Gastrocnemius medialis (tissue), 4 donors: ENCODE data around the gene PPP2R3B. TPM values are rescaled to one million over a fixed set of nuclear protein-coding genes. Genes with fewer than 3 reads are reported as not detected.

Experiments used
- ATAC-seq, 2 donors: fragments of 150-250 bp; one replicate each; pipeline ENCODE4 v1.9.1; 2016
- DNase-seq, 2 donors: peaks; one replicate each; pipeline ENCODE4 v3.0.0-alpha.2; 2019
- H3K27ac ChIP-seq, 4 donors: fragments of 200-600 bp; sonication (generic); 1 replicate in 1 of 4; 2 replicates in 3 of 4; pipeline ENCODE4 v1.5.1; 2016 to 2018; ENCODE audit warnings: mild to moderate bottlenecking in 2 of 4, moderate library complexity in 1 of 4
- H3K27me3 ChIP-seq, 3 donors: fragments of 200-600 bp; sonication (generic) in 2 of 3; 1 replicate in 1 of 3; 2 replicates in 2 of 3; pipeline versions ENCODE4 v1.5.1 to v1.6.0; 2016 to 2019; ENCODE audit warnings: mild to moderate bottlenecking in 1 of 3, moderate library complexity in 1 of 3
- H3K36me3 ChIP-seq, 2 donors: fragments of 200-600 bp; sonication (generic) in 1 of 2; one replicate each; pipeline ENCODE4 v1.5.1; 2017 to 2018
- H3K4me1 ChIP-seq, 2 donors: fragments of 200-600 bp; sonication (generic) in 1 of 2; one replicate each; pipeline ENCODE4 v1.5.1; 2016 to 2017; ENCODE audit warnings: mild to moderate bottlenecking in 2 of 2
- H3K4me3 ChIP-seq, 4 donors: fragments of 200-600 bp; sonication (generic) in 3 of 4; 1 replicate in 1 of 4; 2 replicates in 3 of 4; pipeline ENCODE4 v1.5.1; 2016 to 2019; ENCODE audit warnings: mild to moderate bottlenecking in 2 of 4
- H3K9me3 ChIP-seq, 3 donors: fragments of 200-600 bp; sonication (generic) in 2 of 3; 1 replicate in 1 of 3; 2 replicates in 2 of 3; pipeline ENCODE4 v1.5.1; 2016 to 2019
- POLR2A ChIP-seq, 2 donors: fragments of 450-650 bp; IDR thresholded peaks; one replicate each; pipeline ENCODE4 v1.6.1; 2017; ENCODE audit warnings: antibody characterized with exemption in 2 of 2, mild to moderate bottlenecking in 2 of 2, moderate library complexity in 2 of 2
- in situ Hi-C, 4 donors: fragments of 200-750 bp; cut with MboI; loops; one replicate each; pipeline versions ENCODE4 v1.15.0 to v1.8.0; 2017; ENCODE audit warnings: low sequenced_read_pairs in 4 of 4
- intact Hi-C: fragments of 100-400 bp; cut with DNase I; formaldehyde crosslinking; loops from one replicate; pipeline ENCODE4 v1.15.1; 2023; ENCODE audit warnings: low total_unique reads
- total RNA-seq, 4 donors: library from RNA; depleted of rRNA; stranded (reverse); fragments of >200 nt; gene quantifications; one replicate each; pipeline versions ENCODE4 v1.1.0 to v1.2.3, GENCODE V29; 2016
- TF ChIP-seq, protein P1 (sequence below), 5 experiments: fragments of 450-650 bp in 3 of 5; fragments of 200-600 bp in 2 of 5; sonication (generic) in 2 of 5; IDR thresholded peaks in 4 of 5; conservative IDR thresholded peaks in 1 of 5; 1 replicate in 4 of 5; 2 replicates in 1 of 5; pipeline ENCODE4 v1.5.1; 2016 to 2019; ENCODE audit warnings: antibody characterized with exemption in 5 of 5, mild to moderate bottlenecking in 3 of 5, moderate library complexity in 3 of 5

Gene PPP2R3B
- total RNA-seq, 4 donors from 2014 or later = 53.8 to 103 (median 69.4) TPM

DNA sequence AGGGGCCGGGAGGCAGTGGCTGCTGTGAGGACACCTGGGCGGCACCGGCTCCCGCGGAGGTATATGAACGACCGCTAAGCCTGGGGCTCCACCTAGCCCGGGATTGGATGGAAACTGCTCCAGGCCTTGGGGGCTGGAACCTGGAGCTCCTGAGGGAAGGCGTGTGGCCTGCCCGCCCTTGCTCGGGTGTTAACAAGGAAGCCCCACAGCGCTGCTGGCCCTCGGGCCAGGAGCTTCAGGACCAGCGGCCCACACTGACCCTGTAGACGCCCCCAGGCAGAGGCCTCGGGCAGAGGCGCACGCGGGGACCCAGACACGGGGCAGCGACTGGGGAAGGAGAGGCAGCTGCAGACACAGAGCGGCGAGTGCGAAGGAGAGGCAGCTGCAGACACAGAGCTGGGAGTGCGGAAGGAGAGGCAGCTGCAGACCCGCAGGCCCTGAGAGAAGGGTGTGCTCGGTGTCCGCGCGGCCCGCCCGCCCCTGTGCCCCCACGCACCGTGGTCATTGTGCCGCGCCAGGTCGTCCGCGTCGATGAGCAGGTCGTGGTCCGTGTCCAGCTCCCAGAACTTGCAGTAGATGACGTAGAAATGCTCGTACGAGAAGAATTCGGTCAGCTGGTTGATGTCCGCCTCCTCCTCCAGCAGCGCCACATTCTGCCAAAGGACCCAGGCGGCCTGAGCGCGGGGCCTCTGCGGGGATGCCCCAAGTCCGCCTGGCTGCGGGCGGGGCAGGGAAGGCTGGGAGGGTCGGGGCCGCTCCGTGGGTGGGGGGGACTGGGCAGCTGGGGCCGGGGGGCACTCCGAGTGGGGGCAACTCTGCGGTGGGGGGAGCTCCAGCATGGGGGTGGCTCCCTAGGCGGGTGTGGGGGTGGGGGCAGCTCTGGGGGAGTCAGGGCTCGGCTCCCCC is 41.4 kb downstream of the PPP2R3B start:
- H3K36me3 ChIP-seq = peaks cover 0 to 22% of the 10 kb centered on the region in 2 donors
- intact Hi-C loops (no loop called here), in situ Hi-C loops (no loop called here)
- TF ChIP-seq, protein P1, sequence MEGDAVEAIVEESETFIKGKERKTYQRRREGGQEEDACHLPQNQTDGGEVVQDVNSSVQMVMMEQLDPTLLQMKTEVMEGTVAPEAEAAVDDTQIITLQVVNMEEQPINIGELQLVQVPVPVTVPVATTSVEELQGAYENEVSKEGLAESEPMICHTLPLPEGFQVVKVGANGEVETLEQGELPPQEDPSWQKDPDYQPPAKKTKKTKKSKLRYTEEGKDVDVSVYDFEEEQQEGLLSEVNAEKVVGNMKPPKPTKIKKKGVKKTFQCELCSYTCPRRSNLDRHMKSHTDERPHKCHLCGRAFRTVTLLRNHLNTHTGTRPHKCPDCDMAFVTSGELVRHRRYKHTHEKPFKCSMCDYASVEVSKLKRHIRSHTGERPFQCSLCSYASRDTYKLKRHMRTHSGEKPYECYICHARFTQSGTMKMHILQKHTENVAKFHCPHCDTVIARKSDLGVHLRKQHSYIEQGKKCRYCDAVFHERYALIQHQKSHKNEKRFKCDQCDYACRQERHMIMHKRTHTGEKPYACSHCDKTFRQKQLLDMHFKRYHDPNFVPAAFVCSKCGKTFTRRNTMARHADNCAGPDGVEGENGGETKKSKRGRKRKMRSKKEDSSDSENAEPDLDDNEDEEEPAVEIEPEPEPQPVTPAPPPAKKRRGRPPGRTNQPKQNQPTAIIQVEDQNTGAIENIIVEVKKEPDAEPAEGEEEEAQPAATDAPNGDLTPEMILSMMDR (IDR thresholded peaks at IDR 0.05 in 4 of 5, conservative IDR thresholded peaks at IDR 0.05 in 1 of 5) = no peak
- no peak for TF ChIP-seq POLR2A (IDR thresholded peaks at IDR 0.05)
- no peak overlapping the region for H3K27ac ChIP-seq
- H3K9me3 ChIP-seq = no peaks in the 10 kb centered on the region
- no peak overlapping the region for H3K4me3 ChIP-seq
- DNase-seq (peak in 1 of 2 donors; percentile 6), ATAC-seq (no peak)
- no peaks in the 10 kb centered on the region for H3K27me3 ChIP-seq
- no peaks in the 10 kb centered on the region for H3K4me1 ChIP-seq

DNA sequence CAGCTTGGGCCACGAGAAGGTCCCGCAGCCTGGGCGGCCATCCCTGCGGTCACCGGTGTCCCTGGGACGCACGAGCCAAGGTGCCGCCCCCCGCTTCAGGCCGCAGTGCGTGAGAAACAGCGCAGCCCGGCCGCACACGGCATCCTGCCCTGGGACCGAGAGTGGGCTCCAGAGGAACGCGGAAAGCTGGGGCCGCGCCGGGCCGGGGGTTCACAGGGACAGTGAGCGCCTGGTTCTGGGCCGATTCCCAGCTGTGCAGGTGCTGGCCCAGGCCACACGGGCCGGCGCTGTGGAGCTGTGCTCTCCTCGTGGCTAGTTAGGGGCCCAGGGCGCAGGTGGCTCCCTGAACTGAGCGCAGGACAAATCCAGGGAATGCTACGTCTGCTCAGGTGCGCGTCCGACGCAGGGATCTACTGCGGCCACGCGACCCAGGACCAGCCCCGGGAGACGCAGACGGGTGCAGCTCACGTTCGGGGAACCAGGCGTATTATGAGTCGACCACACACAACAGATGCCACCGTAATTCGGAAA is 42.3 kb downstream of the PPP2R3B start:
- peaks cover 0 to 22% of the 10 kb centered on the region in 2 donors for H3K36me3 ChIP-seq
- no peak overlapping the region for H3K27ac ChIP-seq
- in situ Hi-C loops = no loop called here
- H3K4me3 ChIP-seq = no peak overlapping the region
- no peak for TF ChIP-seq POLR2A (IDR thresholded peaks at IDR 0.05)
- no peaks in the 10 kb centered on the region for H3K9me3 ChIP-seq
- DNase-seq (peak in 1 of 2 donors; percentile 5), ATAC-seq (no peak)
- intact Hi-C loops = no loop called here
- no peaks in the 10 kb centered on the region for H3K4me1 ChIP-seq
- H3K27me3 ChIP-seq = no peaks in the 10 kb centered on the region

DNA sequence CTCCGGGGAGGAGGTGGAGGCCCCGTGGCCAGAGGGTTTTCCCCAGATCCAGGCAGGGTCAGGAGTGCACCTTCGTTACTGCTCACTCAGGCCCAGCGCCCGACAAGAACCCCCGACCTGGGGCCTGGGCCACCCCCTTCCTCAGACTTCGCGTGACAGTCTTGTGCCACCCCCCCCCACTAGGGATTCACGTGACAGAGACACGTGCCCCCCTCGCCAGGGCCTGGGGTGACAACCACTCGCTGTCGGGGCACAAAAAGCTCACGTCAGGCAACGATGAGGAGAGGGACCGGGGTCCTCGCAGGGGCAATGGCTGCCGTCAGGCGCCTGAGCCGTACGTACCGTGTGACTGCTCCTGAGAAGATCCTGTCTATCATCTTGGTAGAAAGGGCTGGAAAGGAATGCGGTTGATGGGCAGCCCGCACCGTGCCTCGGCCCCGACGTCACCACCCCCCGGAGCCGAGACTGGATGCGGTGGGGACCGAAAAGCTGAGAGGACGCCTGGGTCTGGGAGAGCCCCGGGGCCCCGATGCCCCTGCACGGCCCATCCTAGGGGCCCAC is 45.1 kb downstream of the PPP2R3B start:
- H3K9me3 ChIP-seq = no peaks in the 10 kb centered on the region
- no peak for ATAC-seq
- H3K4me1 ChIP-seq = no peaks in the 10 kb centered on the region
- H3K27ac ChIP-seq = no peak overlapping the region
- TF ChIP-seq, protein P1 (IDR thresholded peaks at IDR 0.05 in 4 of 5, conservative IDR thresholded peaks at IDR 0.05 in 1 of 5) = no peak
- no peak for TF ChIP-seq POLR2A (IDR thresholded peaks at IDR 0.05)
- in situ Hi-C loops (no loop called here), intact Hi-C loops (no loop called here)
- peak in 1 of 2 donors; percentile 10 for DNase-seq
- H3K4me3 ChIP-seq = no peak overlapping the region
- H3K27me3 ChIP-seq = no peaks in the 10 kb centered on the region
- H3K36me3 ChIP-seq = peaks cover 0 to 36% of the 10 kb centered on the region in 2 donors

DNA sequence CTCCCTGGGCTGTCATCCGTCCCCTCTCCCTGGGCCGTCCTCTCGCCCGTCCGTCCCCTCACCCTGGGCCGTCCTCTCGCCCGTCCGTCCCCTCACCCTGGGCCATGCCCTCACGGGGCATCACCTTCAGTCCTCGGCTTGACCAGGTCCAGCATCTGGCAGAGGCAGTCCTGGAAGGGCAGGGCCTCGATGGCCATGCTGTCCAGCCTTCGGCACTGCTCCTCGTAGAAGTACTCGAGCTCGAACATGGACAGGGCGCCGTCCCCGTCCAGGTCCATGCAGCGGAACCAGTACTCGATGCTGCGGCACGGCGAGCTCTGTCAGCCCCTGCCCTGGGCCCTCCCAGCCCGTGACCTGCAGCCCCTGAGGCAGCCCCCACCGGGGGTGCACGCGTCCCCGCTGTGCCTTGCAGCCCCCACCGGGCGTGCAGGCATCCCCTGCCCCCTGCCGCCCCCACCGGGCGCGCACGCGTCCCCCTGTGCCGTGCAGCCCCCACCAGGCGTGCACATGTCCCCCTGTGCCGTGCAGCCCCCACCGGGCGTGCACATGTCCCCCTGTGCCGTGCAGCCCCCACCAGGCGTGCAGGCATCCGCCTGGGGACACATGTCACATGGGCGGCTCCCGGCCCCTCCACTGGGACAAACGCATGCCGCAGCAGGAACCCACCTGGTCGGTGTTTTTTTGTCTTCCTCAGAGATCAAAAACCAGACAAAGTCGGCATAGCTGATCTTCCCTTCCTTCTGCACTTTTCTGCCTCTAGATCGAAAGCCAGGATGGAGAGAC is 45.9 kb downstream of the PPP2R3B start:
- no peak overlapping the region for H3K4me3 ChIP-seq
- H3K27ac ChIP-seq = no peak overlapping the region
- no peak for ATAC-seq
- no peaks in the 10 kb centered on the region for H3K9me3 ChIP-seq
- peaks cover 0 to 37% of the 10 kb centered on the region in 2 donors for H3K36me3 ChIP-seq
- TF ChIP-seq, protein P1 (IDR thresholded peaks at IDR 0.05 in 4 of 5, conservative IDR thresholded peaks at IDR 0.05 in 1 of 5) = no peak
- no peak for TF ChIP-seq POLR2A (IDR thresholded peaks at IDR 0.05)
- in situ Hi-C loops (no loop called here), intact Hi-C loops (no loop called here)
- H3K27me3 ChIP-seq = no peaks in the 10 kb centered on the region
- H3K4me1 ChIP-seq = no peaks in the 10 kb centered on the region
- DNase-seq = peak in 1 of 2 donors; percentile 2
